HG03139 (cell line): ENCODE results near the gene CREB5.
"Not testable (repeated sequence)": the region's sequence is repeated elsewhere in the genome, so short reads cannot be mapped to it uniquely, and the experiment has no call there.

ENCODE experiments used
- ATAC-seq: cut with Tn5 transposase; IDR thresholded peaks from one replicate; pipeline ENCODE4 v1.9.1; 2021; ENCODE audit not compliant: unreplicated experiment

The CREB5 gene

DNA sequence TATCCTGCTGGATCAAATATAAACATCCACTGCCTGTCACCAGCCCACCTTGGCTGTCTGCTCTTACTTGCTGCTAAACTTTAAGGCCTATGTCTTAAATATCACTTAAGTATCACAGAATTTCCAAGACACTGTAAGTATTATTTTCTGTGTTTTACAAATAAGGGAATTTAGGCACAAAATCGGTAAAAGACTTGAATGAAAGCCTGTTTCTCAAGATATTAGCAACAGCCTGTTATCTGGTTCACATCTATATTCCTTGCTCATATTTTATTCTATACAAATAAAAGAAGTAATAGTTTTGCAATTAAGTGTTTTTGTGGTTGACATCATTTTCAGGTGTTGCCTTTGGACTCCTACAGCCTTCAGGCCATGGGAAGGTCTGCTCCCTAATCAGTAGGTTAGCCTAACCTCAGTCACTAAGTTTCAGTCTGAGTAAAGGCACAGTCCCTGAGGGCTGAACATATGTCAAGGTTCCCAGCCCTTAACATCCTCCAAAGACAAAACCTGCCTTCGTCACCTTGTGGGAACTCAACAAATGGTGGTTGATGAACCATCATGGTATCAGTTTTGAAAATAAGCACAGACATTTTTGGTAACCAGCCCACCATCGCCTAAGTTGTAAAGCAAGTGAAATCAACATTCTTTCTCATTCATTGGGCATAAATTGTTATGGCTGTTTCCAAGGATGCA, 127.1 kb downstream of the CREB5 start:
- peak; percentile 98 for ATAC-seq

DNA sequence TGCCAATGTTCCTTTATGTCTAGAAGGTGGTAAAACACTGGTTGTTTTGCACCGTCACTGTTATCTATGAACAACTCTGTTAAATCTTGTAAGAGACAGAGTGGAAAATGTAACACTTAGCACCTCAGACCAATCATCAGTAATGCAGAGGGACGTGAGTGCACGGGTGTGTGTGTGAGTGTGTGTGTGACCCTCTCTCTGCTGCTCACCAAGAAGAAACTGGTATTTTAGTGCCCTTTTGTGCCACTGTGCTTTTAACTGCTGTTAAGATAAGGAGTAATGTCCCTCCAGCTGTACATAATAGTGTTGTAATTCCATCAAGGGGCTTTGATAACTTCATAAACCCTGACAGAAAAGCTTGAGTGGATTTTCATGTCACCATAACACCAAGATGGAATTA, 130.1 kb downstream of the CREB5 start:
- no peak for ATAC-seq

DNA sequence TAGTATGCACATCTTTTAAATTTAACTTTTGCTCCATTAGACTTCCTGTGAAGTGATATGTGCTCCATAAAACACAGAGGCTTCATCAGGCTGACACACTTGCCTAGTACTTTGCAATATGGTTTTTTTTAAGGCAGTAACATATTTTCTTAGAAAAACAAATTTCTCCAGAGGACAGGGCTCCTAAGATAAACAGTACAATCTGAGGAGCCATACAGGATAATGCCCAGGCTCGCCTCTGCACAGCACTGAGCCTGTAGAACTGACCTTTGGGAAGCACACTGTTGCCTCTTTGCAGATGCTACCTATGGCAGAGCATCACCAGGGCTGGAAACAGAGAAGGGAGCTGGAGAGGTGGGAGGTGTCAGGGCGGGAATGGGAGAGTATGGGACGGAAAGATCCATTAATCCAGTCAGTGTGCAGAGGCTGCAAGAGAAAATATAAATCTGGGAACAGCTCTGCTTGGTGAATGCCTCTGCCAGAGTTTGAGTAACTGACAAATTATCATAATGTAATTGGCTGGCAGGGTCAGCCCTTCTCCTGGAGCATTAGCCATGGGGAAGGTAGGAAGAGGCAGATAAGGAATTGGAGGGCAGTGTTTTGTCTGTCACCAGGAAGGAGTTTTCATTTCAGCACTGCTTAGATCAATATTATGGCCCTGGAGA, 132.3 kb downstream of the CREB5 start:
- ATAC-seq = no peak

DNA sequence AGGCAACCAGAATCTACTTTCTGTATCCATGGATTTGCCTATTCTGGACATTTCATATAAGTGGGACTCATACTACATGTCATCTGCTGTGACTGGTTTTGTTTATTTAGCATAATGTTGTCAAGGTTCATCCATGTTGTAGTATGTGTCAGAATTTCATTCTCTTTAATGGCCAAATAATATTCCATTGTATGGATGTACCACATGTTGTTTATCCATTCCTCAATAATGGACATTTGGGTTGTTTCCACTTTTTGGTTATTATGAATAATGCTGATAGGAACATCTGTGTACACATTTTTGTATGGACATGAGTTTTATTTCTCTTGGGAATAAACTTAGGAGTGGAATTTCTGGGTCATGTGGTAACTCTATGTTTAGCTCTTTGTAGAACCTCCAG, 133.7 kb downstream of the CREB5 start:
- no peak for ATAC-seq

DNA sequence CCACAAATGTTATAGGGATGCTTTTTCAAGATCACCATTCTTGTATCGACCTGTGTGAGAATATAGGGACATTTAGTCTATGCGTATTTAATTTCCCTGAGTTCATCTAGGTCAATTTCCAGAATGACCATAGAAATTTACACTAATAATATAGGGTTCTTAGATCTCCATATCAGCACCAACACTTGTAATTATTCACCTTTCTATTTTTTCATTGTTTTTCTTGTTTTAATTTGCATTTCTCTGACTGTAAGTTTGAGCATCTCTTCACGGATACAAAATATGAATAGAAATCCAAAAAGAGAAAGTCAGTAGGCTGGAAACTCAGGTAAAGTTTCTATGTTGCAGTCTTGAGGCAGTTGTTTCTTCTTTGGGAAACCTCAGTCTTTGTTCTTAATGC, 134.8 kb downstream of the CREB5 start:
- ATAC-seq = no peak

DNA sequence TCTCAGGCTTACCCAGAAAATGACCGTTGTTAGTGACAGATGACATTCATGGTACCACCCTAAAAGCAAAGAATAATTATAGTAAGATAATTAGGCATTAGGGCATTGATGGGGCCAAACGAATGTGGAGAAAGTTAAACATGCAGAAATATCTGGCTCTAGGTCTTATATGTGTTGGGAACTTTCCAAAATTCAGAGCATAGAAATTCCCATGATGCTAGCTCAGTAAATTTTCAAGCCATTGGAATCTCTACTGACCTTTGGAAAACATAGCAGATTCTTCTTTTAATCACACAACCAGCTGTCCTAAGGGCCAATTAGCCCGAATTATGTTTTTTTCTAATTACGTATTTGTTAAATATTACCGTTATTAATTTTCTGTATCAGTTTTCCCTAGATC, 136.1 kb downstream of the CREB5 start:
- no peak for ATAC-seq

DNA sequence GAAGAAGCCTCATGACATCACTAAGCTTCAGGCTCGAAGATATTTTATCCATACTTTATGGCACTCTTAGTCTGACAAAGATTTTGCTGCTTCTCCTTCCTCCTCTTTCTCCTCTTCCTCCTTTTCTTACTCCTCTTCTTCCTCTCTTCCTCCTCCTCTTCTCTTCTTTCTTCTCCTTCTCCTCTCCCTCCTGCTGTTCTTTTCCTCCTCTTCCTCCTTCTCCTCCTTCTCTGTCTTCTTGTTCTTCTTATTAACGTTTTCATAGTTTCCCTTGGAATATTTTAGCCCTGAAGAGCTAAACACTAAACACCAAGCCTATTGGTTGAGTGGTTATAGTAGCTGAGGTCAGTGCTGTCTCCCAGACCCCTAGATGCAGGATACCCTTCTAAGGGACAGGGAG, 137.7 kb downstream of the CREB5 start:
- no peak for ATAC-seq

DNA sequence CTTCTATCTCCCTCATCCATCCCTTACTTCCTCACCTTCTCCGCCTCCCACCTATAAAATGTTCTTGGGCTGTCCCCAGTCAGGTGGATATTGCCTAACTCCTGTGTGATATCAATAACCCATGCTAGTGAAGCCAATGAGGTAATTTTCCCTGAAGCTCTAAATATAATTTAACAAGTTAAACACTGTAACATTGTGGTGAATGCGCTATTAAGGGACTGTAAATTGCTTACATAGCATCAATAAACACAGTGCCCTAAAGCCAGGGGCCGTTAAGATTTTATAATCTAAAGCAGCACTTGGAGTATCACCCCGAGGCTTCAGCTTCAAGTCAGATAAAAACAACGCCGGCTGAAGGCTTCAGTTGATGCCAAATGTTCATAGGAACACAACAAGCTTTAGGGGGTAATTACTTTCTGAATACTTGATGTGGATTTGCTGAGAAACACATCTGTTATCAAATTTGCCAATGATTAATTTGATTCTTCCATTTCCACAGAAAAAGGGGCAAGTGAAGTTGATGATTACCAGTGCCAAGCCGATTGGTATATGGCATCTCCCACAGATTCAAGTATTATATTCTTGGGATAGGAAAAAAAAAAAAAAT, 138.4 kb downstream of the CREB5 start:
- ATAC-seq = no peak

DNA sequence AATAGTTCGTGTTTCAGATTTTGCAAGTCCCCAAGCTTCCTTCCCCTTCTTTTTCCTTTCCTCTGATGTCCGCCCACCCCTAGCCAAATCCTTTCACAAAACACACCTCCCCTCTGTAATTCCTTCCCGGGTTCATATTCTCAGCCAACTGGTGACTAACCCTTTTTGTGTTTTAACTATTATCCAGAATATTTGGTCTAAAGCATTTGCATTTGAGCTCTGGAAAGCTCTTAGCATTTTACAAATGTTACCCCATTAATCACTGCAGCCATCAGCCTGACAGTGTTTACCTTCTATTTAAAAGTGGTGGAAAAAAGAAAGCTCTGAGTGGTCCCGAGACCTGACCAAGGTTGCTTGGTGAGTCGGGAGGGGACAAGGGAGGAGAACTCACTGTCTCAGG, 139.0 kb downstream of the CREB5 start:
- no peak for ATAC-seq

DNA sequence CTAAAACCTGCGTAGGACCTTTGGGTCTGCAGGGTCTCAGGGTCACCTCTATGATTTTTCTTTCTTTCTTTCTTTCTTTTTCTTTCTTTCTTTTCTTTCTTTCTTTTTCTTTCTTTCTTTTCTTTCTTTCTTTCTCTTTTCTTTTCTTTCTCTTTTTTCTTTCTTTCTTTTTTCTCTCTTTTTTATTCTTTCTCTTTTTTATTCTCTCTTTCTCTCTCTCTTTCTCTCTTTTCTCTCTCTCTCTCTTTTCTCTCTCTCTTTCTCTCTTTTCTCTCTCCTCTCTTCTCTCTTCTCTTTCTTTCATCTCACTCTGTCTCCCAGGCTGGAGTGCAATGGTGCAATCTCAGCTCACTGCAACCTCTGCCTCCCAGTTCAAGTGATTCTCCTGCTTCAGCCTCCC, 139.4 kb downstream of the CREB5 start:
- ATAC-seq = not testable (repeated sequence)

DNA sequence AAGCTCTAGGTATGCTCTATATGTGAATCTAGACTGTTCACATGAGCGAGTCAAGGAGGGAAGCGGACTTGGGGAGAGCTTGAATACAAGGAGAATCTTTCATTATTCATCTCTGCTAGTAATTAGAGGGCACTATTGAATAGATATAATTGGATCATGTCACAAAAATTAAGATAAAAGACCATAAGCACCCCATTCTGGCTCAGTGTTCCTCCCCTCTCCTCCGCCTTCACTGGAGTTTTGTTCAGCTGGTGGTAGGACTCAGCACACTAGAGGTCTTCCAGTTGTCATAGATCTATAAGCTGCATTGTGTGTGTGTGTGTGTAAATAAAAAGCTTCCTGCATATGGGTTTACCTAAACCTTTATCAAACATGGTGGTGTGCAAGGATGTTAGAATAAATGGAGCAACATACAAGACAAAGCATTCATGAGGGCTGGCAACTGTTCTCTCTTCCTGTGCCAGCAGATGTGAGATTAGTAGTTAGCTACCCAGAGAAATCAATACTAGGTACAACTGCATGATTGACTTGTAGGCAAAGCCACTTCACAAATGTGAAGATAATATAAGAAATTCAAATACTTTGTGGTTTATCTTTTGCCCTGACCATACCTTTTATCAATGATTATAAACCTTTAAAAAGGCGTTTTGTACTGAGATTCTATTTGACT, 142.6 kb downstream of the CREB5 start:
- ATAC-seq = no peak

DNA sequence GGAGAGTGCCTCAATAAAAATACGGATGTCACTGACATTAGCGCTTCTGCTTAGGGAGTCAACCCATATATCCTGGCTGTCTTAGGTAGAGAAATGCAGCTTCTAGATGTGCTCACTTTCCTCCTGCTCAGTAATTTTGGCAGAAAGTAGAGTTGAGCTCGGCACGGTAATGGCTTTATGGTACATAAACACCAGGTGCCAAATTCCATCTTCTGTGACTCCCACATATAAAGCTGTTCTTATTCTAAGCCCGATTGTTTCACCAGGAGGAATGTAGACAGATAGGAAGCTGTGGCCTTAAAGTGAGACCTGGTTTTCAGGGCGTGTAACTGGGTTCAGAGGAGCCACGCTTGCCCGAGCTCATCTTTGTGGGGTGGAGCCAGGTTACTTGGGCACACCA, 143.7 kb downstream of the CREB5 start:
- no peak for ATAC-seq

DNA sequence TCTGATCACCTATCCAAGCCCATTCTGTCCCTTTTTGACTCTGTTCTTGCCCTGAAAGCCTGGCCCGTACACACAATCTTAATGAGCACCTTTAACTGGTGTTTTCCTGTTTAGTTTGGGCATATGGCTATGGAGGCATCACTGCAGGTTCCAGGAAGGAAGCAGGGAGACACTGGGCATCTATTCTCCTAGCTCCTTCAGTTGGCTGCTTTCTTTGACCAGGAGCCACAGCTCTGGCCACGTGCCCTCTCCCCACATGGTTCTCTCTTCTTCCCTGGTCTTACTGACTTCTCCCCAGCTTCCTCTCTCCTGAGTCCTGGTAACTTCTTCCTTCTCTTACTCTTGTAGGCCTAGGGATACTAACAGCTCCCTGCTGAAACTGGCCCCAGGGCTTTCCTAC, 144.4 kb downstream of the CREB5 start:
- no peak for ATAC-seq

DNA sequence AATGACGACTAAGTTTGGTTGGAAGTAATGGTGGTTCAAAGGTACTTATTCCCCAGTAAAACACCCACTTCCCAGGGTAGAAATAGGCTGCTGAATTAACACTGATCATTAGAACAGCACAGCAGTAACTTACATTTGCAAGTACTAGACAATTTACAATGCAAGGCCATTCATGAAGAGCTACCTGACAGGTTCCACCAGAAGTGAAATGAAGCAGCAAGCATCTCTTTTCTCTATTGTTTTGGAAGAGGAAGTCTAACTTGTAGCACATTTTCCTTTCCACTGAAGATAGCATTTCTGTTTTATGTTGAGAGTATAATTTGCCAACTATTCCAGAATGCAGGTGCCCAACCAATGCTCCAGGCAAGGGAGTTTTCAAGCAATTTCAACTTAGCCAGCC, 145.9 kb downstream of the CREB5 start:
- no peak for ATAC-seq

DNA sequence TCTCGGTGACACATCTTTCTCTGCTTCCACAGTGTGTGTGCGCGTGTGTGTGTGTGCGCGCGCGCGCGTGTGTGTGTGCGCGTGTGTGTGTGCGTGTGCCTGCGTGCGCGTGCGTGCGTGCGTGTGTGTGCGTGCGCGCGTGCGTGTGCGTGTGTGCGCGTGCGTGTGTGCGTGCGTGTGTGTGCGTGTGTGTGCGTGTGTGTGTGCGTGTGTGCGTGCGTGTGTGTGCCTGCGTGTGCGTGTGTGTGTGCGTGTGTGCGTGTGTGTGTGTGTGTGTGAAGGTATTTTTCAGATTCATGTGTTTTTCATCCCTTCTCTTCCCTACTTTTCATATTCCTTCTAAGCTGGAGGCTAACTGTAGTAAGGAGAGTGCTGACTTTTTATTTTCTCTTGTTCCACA, 148.4 kb downstream of the CREB5 start:
- no peak for ATAC-seq

DNA sequence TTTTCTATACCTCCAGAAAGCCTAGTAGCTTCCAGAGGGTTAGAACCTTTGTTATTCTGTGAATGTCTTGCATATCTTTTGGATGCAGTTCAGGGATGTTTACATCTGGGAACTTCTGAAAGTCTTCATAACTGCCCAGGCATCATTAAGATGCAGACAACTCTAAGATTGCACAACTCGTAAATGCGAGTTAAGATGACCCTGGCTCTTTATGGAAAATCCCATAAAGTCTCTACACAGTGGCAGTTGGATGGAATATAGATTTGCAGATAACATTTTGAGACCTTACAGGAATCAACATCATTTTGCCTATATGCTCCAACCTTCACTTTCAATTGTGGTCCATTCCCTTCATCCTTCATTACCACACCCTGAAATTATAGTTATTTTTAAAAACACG, 151.7 kb downstream of the CREB5 start:
- ATAC-seq = no peak

DNA sequence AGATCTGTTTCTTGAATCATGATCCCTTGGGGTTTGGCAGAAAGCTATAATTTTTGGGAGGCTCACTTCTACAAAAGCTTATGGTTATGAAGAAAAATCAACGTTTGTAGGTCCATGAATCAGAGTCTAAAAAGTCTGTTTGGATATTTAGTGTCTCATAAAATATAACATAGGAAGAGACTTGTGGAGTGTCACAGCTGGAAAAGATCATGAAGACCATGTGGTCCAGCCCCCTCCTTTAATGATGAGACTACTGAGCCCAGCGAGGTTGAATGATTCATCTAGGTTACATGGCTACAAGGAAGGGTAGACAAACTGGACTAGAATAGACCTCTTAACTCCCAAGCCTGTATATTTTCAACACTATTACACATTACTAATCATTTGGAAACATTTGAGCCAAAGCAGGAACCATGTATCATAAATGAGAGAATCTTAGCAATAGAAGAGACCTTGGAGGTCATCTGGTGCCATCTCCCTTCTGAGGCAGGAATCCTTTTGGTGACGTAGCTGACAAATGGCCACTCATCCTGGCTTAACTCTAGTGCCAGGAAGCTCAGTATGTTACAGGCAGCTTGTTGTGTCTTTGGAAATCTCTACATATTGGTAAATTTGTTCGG, 152.5 kb downstream of the CREB5 start:
- ATAC-seq = no peak

DNA sequence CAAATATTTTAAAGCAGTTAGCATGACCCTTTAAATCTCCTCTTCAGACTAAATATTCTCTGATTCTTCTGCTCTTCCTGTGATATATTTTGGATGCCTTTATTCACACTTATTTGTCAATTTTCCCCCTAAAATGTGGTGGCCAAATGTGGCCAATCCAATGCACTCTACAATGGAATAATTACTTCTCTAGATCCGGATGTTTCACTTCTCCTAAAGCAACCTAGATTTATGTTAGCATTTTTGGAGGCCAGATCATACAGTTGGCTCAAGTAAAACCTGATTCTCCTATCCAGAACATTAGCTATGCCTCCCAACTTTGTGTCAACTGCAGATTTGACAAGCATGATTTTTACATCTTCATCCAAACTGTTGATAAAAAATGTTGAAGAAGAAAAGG, 153.7 kb downstream of the CREB5 start:
- no peak for ATAC-seq

DNA sequence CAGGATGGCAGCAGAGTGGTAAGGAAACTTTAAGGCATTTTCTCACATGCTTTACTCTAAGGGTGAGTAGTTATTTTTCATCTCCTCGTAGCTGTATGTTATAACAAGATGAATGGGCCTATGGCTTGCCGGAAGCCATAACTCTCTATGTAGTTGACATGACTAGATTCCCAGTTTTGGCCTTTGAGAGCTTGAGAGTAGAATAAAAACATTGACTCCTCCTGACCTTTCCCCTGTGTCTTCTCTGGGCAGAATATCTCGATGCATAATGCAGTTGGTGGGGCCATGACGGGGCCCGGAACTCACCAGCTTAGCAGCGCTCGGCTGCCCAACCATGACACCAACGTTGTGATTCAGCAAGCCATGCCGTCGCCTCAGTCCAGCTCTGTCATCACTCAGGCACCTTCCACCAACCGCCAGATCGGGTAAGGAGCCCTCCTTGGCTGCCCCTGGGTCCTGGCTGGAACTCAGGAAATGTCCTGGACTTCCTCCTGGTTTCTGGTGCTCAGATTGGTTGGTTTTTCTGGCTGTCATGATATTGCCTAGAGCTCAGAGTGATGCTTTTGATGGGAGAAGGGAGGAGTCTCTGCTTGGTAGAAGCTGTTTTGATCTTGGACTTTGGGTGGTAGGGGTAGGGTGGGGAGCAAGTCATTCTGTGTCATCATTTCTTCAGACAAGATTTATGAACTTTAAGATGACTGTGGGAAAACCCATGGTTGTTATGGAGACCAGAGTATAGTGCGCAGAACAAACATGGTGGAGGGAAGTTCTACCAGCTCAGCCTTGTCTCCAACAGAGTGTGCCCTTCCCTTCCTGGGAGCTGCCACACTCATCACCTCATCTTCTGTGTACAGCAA, 158.0 kb downstream of the CREB5 start:
- ATAC-seq = peak; percentile 78

DNA sequence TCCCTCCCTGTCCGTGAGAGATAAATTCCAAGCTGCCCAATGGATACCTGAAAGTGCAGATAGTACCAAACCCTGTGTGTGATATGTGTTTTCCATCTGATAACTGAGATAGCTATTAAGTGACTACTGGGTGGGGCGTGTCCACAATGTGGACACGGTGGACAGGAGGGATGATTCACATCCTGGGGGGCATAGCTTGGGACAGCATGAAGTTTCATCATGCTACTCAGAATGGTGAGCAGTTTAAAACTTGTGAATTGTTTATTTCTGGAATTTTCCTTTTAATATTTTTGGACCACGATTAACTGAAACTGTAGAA, 158.6 kb downstream of the CREB5 start:
- no peak for ATAC-seq

DNA sequence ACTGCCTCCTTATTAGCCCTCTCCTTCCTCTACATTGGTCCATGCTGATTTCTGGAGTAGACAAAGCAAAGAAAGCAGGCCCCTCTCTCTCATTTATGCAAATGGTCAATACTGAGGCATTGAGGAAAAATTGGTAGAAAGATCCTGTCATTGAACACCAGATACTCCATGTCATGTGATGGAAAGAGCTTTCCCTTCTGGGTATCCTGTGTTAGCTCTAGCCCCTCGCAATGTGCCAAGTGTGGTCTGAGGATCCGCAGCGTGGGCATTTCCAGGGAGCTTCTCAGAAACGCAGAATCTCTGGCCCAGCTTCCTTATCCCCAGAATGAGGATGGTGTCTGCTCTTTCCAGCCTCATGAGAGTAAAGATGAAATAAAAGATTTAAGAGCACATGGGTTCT, 159.1 kb downstream of the CREB5 start:
- ATAC-seq = no peak
